Prostate gland (tissue), 2 donors: ENCODE measurements around the gene MTHFD2. TPM values are rescaled to one million over a fixed set of nuclear protein-coding genes. Genes with fewer than 3 reads are reported as not detected.

Source experiments
- DNase-seq: peaks from one replicate; pipeline ENCODE4 v3.0.0-alpha.2; 2019; ENCODE audit warnings: low spot score
- H3K27ac ChIP-seq, 2 donors: fragments of 200-600 bp; sonication (generic); 2 replicates each; pipeline ENCODE4 v1.5.1; 2017 to 2019
- H3K27me3 ChIP-seq: fragments of 200-600 bp; sonication (generic); replicated peaks from 2 replicates; pipeline ENCODE4 v1.5.1; 2019; ENCODE audit not compliant: insufficient read depth
- H3K36me3 ChIP-seq, 2 donors: fragments of 200-600 bp; sonication (generic); 1 replicate in 1 of 2; 2 replicates in 1 of 2; pipeline versions ENCODE4 v1.5.1 to v1.8.1; 2017 to 2019
- H3K4me1 ChIP-seq: fragments of 200-600 bp; sonication (generic); replicated peaks from 2 replicates; pipeline ENCODE4 v1.5.1; 2019
- H3K4me3 ChIP-seq, 2 donors: fragments of 200-600 bp; sonication (generic); 2 replicates each; pipeline ENCODE4 v1.5.1; 2017 to 2019
- H3K9me3 ChIP-seq: fragments of 200-600 bp; sonication (generic); 2 replicates; pipeline ENCODE4 v1.5.1; 2017
- POLR2A ChIP-seq: fragments of 450-650 bp; IDR thresholded peaks from one replicate; pipeline ENCODE4 v1.6.1; 2016; ENCODE audit warnings: antibody characterized with exemption, mild to moderate bottlenecking
- POLR2AphosphoS5 ChIP-seq: sonication (generic); formaldehyde crosslinking; IDR thresholded peaks from one replicate; pipeline ENCODE4 v1.6.1; 2017; ENCODE audit warnings: antibody characterized with exemption
- WGBS: methylation state at CpG from one replicate; pipeline ENCODE4 v1.1.5; 2018; 5-methylcytosine and 5-hydroxymethylcytosine counted together
- intact Hi-C: fragments of 100-400 bp; cut with DNase I; formaldehyde crosslinking; loops from one replicate; pipeline ENCODE4 v1.14.2; 2022
- total RNA-seq, 2 donors: library from RNA; depleted of rRNA; stranded (reverse); fragments of >200 nt; gene quantifications; one replicate each; pipeline ENCODE4 v1.1.0, GENCODE V29; 2016
- TF ChIP-seq, protein P1 (sequence below), 4 experiments: fragments of 200-600 bp in 2 of 4; fragments of 450-650 bp in 2 of 4; sonication (generic) in 2 of 4; IDR thresholded peaks; 1 replicate in 3 of 4; 2 replicates in 1 of 4; pipeline ENCODE4 v1.5.1; 2016 to 2019; ENCODE audit warnings: antibody characterized with exemption in 4 of 4, mild to moderate bottlenecking in 2 of 4, moderate library complexity in 2 of 4

The MTHFD2 gene
- total RNA-seq, 2 donors from 2014 or later, result 16.9 to 25.6 TPM

DNA sequence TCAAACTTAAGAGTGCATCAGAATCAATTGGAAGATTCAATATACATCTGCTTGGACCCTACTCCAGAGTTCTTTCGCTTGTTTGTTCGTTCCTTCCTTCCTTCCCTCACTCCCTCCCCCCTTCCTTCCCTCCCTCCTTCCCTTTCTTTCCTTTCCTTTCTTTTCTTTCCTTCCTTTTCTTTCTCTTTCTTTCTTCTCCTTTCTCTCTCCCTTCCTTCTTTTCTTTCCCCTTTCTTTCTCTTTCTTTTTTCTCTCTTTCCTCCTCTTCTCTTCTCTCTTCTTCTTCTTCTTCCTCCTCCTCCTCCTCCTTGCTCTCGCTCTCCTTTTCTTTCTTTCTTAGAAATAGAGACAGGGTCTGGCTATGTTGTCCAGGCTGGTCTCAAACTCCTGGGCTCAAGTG lies 45.9 kb downstream of the MTHFD2 start:
- TF ChIP-seq POLR2A (no peak), POLR2AphosphoS5 (no peak)
- TF ChIP-seq, protein P1, sequence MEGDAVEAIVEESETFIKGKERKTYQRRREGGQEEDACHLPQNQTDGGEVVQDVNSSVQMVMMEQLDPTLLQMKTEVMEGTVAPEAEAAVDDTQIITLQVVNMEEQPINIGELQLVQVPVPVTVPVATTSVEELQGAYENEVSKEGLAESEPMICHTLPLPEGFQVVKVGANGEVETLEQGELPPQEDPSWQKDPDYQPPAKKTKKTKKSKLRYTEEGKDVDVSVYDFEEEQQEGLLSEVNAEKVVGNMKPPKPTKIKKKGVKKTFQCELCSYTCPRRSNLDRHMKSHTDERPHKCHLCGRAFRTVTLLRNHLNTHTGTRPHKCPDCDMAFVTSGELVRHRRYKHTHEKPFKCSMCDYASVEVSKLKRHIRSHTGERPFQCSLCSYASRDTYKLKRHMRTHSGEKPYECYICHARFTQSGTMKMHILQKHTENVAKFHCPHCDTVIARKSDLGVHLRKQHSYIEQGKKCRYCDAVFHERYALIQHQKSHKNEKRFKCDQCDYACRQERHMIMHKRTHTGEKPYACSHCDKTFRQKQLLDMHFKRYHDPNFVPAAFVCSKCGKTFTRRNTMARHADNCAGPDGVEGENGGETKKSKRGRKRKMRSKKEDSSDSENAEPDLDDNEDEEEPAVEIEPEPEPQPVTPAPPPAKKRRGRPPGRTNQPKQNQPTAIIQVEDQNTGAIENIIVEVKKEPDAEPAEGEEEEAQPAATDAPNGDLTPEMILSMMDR (IDR thresholded peaks at IDR 0.05), result no peak
- no peaks in the 10 kb centered on the region for H3K4me1 ChIP-seq
- H3K9me3 ChIP-seq, result no peaks in the 10 kb centered on the region
- H3K4me3 ChIP-seq, result no peak overlapping the region
- no peaks in the 10 kb centered on the region for H3K27me3 ChIP-seq
- no peak overlapping the region for H3K27ac ChIP-seq
- intact Hi-C loops, result no loop called here
- WGBS, result 94% methylated on average over 3 of the region's 3 CpGs
- no peaks in the 10 kb centered on the region for H3K36me3 ChIP-seq
- DNase-seq, result no peak

DNA sequence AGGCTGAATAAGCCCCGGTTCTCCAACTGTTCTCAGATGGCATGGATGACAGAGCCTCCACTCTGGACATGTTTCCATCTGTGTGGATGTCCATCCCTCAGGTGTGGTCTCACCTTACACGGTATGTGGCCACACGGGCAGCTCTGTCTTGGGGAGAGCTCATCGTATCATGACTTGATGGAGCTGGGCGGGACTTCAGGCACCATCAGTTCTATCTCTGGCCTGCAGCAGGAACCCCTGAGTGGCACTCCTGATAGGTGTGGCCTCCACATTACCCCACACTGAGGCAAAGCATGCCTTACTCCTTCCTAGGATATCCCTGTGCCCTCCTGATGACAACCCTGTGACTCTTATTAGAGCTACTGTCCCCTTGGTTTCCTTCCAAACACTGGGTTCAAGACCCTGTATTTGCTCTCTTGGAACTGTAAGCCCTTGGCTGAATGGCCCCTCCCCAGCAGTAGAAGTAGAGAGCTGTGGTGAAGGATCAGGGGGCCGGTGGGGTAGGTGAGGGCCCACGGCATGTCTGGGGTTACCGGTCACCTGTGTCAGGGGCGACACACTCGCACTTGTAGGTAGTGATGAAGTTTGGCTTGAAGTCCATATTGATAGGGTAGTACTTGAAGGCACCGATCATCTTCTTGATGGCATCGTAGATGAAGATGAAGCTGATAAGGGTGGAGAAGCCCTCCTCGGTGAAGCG lies 48.2 kb downstream of the MTHFD2 start:
- no peak for DNase-seq
- Histone ChIP-seq H3K27ac (no peak overlapping the region), H3K27me3 (no peaks in the 10 kb centered on the region), H3K36me3 (no peaks in the 10 kb centered on the region), H3K4me1 (no peaks in the 10 kb centered on the region), H3K9me3 (no peaks in the 10 kb centered on the region), H3K4me3 (no peak overlapping the region)
- WGBS, result 92% methylated on average over 14 of the region's 14 CpGs
- TF ChIP-seq, protein P1 (IDR thresholded peaks at IDR 0.05), result no peak
- no peak for TF ChIP-seq POLR2AphosphoS5
- no peak for TF ChIP-seq POLR2A
- intact Hi-C loops, result no loop called here

DNA sequence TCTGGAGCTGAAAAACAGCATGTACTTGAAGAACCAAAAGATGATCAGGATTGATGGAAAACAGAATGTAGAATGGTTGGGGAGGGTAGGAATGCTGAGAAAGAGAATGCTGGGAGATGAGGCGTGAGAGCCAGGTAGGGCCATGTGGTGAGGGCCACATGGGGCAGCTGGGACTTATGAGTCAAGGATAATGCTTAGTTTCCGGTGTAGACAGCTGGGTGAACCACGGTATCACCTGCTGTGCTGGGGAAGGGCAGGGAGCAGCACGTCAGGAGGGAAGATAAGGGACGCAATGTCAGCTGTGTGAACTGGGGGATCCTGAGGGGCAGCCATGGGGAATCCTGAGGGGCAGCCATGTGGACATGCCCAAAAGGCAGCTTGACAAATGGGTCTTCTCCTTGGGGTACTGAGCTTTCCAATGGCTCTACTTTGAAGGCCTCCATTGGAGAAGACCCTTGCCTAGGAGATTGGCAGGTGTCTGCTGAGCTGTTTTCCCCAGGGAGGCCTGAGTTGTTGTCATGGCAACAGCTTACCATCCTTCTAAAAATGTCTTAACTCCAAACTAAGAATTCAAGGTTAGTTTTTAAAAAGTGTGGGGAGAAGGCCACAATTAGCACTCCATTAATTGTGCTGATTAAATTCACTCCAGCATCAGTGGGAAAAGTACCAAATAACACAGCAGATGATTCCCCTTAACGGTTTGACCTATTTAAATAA lies 51.1 kb downstream of the MTHFD2 start:
- intact Hi-C loops, result loop anchor here (10.0 kb wide), 1 partner anchor 105 kb away; the partner anchor contains the start of gene BOLA3
- Histone ChIP-seq H3K27me3 (no peaks in the 10 kb centered on the region), H3K9me3 (no peaks in the 10 kb centered on the region), H3K4me1 (no peaks in the 10 kb centered on the region), H3K27ac (no peak overlapping the region), H3K4me3 (no peak overlapping the region), H3K36me3 (no peaks in the 10 kb centered on the region)
- WGBS, result 70% methylated on average over 6 of the region's 6 CpGs
- no peak for TF ChIP-seq POLR2AphosphoS5
- TF ChIP-seq, protein P1 (IDR thresholded peaks at IDR 0.05), result no peak
- no peak for TF ChIP-seq POLR2A
- no peak for DNase-seq

DNA sequence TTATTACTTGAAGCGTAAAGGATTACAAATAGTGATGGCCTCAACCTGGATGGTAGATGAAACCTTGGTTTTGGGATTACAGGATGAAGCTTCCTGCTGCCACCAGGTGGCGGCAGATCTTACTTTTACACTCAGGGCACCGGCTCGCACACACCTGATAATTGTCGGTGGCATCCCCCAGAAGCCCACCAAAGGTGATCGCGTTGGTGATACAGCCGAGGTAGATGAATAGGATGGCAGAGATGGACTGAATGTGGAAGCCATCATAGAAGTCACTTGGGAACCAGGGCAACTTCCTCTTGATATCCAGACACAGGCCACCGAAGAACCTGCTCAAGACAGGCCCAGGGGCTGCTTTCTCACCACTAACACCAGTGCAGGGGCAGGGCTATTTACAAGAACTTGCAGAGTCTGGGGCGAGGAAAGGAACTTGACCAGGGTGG lies 51.8 kb downstream of the MTHFD2 start:
- Histone ChIP-seq H3K4me3 (no peak overlapping the region), H3K36me3 (no peaks in the 10 kb centered on the region), H3K27me3 (no peaks in the 10 kb centered on the region), H3K9me3 (no peaks in the 10 kb centered on the region), H3K4me1 (no peaks in the 10 kb centered on the region), H3K27ac (no peak overlapping the region)
- intact Hi-C loops, result loop anchor here (10.0 kb wide), 1 partner anchor 105 kb away; the partner anchor contains the start of gene BOLA3
- TF ChIP-seq, protein P1 (IDR thresholded peaks at IDR 0.05), result peak; percentile 57 to 74 (median 70)
- TF ChIP-seq POLR2AphosphoS5, result no peak
- DNase-seq, result peak; percentile 20
- 32% methylated on average over 10 of the region's 10 CpGs for WGBS
